GM21515 (cell line): ENCODE data around the gene MEGF11.

ENCODE experiments used
- ATAC-seq: cut with Tn5 transposase; IDR thresholded peaks from one replicate; pipeline ENCODE4 v1.9.1; 2021; ENCODE audit not compliant: unreplicated experiment

The MEGF11 gene

GRCh38 chr15:66221126-66221525, 32.4 kb downstream of the MEGF11 start:
- ATAC-seq: no peak

GRCh38 chr15:66220601-66221000, 32.9 kb downstream of the MEGF11 start:
- no peak for ATAC-seq

GRCh38 chr15:66219339-66219738, 34.2 kb downstream of the MEGF11 start:
- ATAC-seq: no peak

GRCh38 chr15:66216806-66217205, 36.7 kb downstream of the MEGF11 start:
- no peak for ATAC-seq

GRCh38 chr15:66215811-66216210, 37.7 kb downstream of the MEGF11 start:
- ATAC-seq: no peak

- ATAC-seq: no peak
Observed at GRCh38 chr15:66214246-66214645, 39.3 kb downstream of the MEGF11 start.

- ATAC-seq: no peak
Observed at GRCh38 chr15:66212563-66212921, 41.0 kb downstream of the MEGF11 start.

GRCh38 chr15:66211670-66212562, 41.6 kb downstream of the MEGF11 start:
- ATAC-seq: no peak

GRCh38 chr15:66210684-66211083, 42.9 kb downstream of the MEGF11 start:
- ATAC-seq: no peak

GRCh38 chr15:66198757-66199156, 54.8 kb downstream of the MEGF11 start:
- no peak for ATAC-seq

GRCh38 chr15:66196602-66197001, 56.9 kb downstream of the MEGF11 start:
- no peak for ATAC-seq

GRCh38 chr15:66195621-66196230, 57.8 kb downstream of the MEGF11 start:
- ATAC-seq: no peak

GRCh38 chr15:66193066-66193465, 60.5 kb downstream of the MEGF11 start:
- no peak for ATAC-seq

- ATAC-seq: no peak
Observed at GRCh38 chr15:66190746-66191145, 62.8 kb downstream of the MEGF11 start.

GRCh38 chr15:66189291-66189690, 64.3 kb downstream of the MEGF11 start:
- ATAC-seq: no peak

GRCh38 chr15:66188464-66188863, 65.1 kb downstream of the MEGF11 start:
- ATAC-seq: no peak

- no peak for ATAC-seq
Observed at GRCh38 chr15:66187271-66187670, 66.3 kb downstream of the MEGF11 start.

GRCh38 chr15:66186049-66186825, 67.3 kb downstream of the MEGF11 start:
- no peak for ATAC-seq

- ATAC-seq: no peak
Observed at GRCh38 chr15:66184936-66185790, 68.4 kb downstream of the MEGF11 start.

- no peak for ATAC-seq
Observed at GRCh38 chr15:66184492-66184891, 69.1 kb downstream of the MEGF11 start.
